DMS53 (cell line): ENCODE results near the gene MCMBP.
A peak's percentile ranks its signal among the peaks of the same experiment; 100 is the strongest.
"Not testable (repeated sequence)": the region's sequence is repeated elsewhere in the genome, so short reads cannot be mapped to it uniquely, and the experiment has no call there.

ENCODE experiments used
- DNase-seq: peaks from one replicate; lab custom pipeline; 2025; lab: John Stamatoyannopoulos, UW

The MCMBP gene

GRCh38 chr10:119830851-119831250, 41.8 kb downstream of the MCMBP start:
- DNase-seq: no peak

GRCh38 chr10:119829429-119829828, 43.2 kb downstream of the MCMBP start:
- no peak for DNase-seq

DNA sequence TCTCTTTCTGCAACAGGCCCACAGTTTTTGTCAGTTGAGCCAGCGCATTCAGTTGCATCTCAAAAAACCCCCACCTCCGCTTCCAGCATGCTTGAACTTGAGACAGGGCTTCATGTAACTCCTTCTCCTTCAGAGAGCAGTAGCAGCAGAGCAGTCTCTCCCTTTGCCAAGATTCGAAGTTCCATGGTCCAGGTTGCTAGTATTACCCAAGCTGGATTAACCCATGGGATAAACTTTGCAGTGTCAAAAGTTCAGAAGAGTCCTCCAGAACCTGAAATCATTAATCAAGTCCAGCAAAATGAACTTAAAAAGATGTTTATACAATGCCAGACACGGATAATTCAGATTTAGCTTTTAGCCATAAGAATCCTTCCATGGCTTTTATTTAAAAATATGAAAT, 45.2 kb downstream of the MCMBP start:
- DNase-seq: no peak

DNA sequence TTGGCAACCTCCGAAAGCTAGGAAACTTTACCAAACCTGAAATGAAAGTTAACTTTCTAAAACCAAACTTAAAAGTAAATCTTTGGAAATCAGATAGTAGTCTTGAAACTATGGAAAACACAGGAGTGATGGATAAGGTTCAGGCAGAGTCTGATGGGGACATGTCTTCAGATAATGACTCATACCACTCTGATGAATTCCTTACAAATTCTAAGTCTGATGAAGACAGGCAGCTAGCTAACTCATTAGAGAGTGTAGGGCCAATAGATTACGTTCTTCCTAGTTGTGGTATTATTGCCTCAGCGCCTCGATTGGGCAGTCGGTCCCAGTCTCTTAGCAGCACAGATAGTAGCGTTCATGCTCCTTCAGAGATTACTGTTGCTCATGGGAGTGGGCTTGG, 45.9 kb downstream of the MCMBP start:
- no peak for DNase-seq

DNA sequence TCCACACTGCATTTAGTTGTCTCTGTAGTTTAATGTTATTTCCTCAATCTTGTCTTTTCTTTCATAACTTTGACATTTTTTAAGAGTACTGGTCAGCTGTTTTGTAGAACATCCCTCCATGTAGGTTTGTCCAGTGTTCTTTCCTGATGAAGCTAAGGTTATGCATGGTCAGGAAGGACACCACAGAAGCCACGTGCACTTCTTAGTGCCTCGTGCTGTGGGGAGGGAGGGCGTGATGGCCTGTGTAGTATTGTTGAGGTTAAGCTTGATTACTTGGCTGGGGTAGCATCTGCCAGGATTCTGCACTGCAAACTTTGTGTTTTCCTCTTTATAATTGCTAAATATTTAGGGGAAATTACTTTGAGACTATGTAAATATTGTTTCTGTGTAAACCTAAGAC, 48.3 kb downstream of the MCMBP start:
- DNase-seq: no peak

DNA sequence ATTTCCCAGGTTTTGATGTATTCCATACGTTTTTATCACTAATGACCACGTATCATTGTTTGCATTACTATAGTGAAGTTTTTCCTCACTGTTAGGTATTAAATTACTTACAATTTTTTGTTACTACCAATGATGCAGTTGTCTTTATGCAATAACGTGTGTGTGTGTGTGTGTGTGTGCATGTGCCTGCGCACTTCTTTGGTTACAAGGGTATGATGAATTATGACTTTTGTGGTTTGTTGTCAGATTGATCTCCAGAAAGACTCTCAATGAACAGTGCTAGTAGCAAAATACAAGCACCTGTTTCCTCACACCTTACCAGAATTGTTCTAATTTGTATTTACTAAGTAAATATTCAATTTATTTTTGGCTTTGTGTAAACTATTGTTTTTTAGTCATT, 51.5 kb downstream of the MCMBP start:
- peak; percentile 10 for DNase-seq

DNA sequence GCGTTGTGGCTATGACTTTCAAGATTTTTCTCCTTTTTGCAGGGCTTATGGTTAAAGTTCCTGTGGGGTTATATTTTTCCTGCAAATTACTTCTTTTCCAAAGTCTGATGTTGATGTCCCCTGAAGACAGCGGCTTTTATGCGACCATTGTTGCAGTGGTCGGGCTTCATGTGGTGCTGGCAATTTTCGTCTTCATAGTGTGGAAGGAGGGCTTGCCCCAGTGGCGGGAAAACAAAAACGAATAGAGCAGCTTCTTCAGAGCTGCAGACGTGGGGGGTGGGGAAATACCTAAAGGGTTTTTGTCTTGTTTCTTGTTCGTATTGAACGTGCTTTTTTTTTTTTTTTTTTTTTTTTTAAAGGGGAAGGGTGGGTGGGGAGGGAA, 53.8 kb downstream of the MCMBP start:
- DNase-seq: no peak

GRCh38 chr10:119817991-119818888, 54.4 kb downstream of the MCMBP start:
- no peak for DNase-seq

DNA sequence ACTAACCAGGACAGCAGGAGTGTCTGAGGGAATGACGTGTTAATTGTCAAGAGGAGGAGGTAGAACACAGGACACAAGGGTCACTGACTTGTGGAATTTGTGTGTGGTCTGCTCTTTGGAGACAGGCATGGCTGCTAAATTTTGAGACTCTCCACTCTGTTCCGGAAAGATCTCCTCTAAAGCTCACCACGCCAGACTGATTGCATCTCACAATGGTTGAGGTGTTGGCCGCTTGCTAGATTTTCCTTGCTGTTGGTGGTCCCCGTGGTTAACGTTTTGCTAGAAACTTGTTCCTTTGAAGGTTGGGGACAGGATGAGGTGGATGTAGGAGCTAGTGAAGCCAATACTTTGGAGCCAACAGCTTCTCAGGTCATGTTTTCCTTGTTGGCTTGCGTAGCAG, 57.0 kb downstream of the MCMBP start:
- no peak for DNase-seq

- DNase-seq: peak; percentile 10
Observed at GRCh38 chr10:119812684-119813083, 60.0 kb downstream of the MCMBP start.

- no peak for DNase-seq
Observed at GRCh38 chr10:119811122-119811521, 61.5 kb downstream of the MCMBP start.

- DNase-seq: peak; percentile 15
Observed at GRCh38 chr10:119807960-119808697, 64.5 kb downstream of the MCMBP start.

DNA sequence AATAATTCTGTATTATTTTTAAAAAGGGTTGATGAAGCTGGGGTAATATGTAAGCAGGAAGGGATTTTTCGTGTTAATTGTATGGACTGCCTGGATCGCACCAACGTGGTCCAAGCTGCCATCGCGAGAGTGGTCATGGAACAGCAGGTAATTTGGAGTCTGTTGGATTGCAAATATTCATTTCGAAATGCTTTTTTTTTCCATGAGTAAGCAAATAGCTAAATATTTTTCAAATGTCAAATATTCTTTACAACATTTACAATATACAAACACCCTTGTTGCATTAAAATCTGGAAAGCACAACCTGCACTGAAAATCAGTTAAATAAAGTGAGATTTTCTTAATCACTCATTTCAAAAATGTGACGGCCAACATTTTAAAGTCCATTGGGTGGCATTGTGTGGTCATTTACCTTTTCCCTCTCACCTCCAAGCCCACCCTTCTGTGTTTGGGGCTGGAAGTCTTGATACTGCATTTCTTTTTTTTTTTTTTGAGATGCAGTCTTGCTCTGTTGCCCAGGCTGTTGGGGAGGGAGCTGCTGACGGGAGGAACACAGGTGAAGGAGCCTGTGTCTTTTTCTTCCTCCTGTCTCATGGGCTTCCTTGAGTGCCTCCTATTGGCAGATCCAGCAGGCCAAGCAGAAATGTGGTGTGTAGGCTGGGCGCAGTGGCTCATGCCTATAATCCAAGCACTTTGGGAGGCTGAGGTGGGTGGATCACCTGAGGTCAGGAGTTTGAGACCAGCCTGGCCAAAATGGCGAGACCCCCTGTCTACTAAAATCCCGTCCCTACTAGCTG, 66.1 kb downstream of the MCMBP start:
- no peak for DNase-seq

- DNase-seq: no peak
Observed at GRCh38 chr10:119805702-119806230, 66.9 kb downstream of the MCMBP start.

DNA sequence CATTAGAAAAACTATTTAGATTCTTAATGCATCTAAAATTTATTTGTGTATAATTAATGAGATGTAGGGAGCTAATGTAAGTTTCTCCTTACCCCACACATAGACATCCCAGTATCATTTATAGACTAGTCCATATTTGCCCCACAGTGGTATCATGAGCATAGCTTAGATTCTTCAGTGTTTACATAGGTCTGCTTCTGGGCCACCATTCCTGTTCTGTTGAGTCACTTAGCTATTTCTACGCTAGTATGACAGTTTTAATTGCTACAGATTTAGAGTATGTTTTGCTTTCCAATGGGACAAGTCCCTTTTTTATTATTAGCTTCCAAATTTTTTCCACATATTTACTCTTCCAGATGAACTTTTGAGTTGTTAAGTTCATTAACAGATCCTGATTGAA, 69.4 kb downstream of the MCMBP start:
- DNase-seq: no peak

GRCh38 chr10:119801998-119802538, 70.6 kb downstream of the MCMBP start:
- DNase-seq: no peak

DNA sequence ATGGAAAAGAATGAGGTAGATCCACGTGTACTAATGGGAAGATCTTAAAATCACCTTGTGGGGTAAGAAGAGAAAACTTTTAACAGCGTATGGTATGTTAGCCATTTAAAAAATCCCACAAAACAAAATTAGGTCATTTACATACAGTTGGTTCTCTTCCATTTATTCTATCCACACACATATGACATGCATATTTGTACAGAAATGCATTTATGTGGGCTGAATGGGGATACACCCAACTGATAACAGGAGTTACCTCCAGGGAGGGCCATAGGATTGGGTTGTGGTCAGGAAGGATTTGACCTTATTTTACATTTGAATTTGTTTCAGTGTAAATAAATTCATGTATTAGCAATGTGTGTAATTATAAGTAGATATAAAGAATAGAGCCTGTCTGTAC, 71.5 kb downstream of the MCMBP start:
- no peak for DNase-seq

- no peak for DNase-seq
Observed at GRCh38 chr10:119796039-119796438, 76.6 kb downstream of the MCMBP start.

DNA sequence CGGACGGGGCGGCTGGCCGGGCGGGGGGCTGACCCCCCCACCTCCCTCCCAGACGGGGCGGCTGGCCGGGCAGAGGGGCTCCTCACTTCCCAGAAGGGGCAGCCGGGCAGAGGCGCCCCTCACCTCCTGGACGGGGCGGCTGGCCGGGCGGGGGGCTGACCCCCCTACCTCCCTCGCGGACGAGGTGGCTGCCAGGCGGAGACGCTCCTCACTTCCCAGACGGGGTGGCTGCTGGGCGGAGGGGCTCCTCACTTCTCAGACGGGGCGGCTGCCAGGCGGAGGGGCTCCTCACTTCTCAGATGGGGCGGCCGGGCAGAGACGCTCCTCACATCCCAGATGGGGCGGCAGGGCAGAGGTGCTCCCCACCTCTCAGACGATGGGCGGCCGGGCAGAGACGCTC, 77.5 kb downstream of the MCMBP start:
- DNase-seq: not testable (repeated sequence)

- DNase-seq: peak; percentile 7
Observed at GRCh38 chr10:119786117-119786769, 86.4 kb downstream of the MCMBP start.

DNA sequence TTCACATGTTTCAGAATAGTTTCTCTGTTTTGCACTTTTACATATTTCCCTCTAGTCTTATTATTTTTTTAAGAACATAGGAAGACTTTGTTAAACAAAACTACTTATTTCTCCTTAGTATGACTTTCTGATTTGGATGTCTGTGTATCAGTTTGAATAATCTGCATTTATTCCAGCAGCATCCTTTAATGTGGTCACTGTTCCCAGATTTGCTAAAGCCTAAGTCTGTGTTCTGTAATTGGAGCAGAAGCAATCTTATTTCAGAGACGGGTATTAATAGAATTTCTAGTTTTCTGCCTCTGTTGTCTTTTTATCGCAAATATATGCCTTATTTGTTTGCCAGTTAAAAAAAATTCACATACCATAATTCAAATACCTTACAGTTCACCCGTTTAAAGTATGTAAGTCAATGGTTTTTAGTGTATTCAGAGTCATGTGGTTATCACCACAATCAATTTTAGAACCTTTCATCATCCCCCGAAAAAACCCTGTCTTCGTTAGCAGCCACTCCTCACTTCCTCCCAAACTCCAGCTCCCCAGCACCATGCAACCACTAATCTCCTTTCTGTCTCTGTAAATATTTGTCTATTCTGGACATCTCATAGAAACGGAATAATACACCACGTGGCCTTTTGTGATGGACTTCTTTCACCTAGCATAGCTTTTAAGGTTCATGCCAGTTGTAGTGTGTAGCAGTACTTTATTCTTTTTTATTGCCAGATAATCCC, 88.1 kb downstream of the MCMBP start:
- DNase-seq: peak; percentile 89
